ENCODE results near the gene LTBP1. TPM values are rescaled to one million over a fixed set of nuclear protein-coding genes. Genes with fewer than 3 reads are reported as not detected.
A peak's percentile ranks its signal among the peaks of the same experiment; 100 is the strongest.

LTBP1 gene
- total RNA-seq, 1 donor from 2014 or later, result 29.7 TPM

DNA sequence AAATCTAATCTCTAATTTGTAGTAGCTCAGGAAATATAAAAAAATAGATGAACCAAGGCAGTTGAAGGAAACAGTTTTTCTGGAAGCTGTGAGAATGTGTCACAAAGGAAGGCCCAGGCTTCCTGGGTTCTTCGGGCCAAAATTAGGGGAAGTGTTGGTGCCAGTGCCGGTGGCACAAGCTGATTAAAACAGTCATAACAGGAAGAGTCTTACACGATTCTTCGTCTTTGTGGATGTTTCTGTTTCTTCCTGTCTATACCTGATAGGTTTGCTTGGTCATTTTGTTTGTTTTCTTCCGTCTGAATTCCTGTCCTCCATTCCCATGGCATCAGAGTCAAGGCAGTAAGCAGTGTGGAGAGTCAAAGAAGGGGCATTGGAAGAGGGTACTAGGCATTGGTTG lies 294.3 kb downstream of the LTBP1 start:
- H3K27me3 Mint-ChIP-seq (ENCODE audit: low read depth, unreplicated experiment), result no peaks in the 10 kb centered on the region
- Histone ChIP-seq H4K20me1 (ENCODE audit: insufficient read depth, low read length) (no peaks in the 10 kb centered on the region), H3K79me2 (ENCODE audit: insufficient read depth, low read length) (peaks cover 6% of the 10 kb centered on the region), H3K27me3 (ENCODE audit: insufficient read depth, low read length) (no peaks in the 10 kb centered on the region), H3K4me3 (ENCODE audit: insufficient read depth, low read depth, low read length) (no peak overlapping the region), H3K9ac (ENCODE audit: low read length) (no peak overlapping the region), H3K9me3 (ENCODE audit: insufficient read depth, low read depth, low read length) (no peaks in the 10 kb centered on the region), H3K4me2 (ENCODE audit: low read length) (no peak overlapping the region), H3K36me3 (ENCODE audit: insufficient read depth, low read length) (no peaks in the 10 kb centered on the region), H2AFZ (ENCODE audit: low read depth, low read length) (no peak overlapping the region), H3K4me1 (ENCODE audit: insufficient read depth, low read length) (peaks cover 27% of the 10 kb centered on the region), H3K27ac (ENCODE audit: low read depth, low read length) (peak overlapping the region; percentile 2)
- H3K4me3 Mint-ChIP-seq (ENCODE audit: unreplicated experiment), result no peak overlapping the region
- FAIRE-seq (no peak), DNase-seq (ENCODE audit: low read depth) (no peak)
- no peaks in the 10 kb centered on the region for H3K9me3 Mint-ChIP-seq (ENCODE audit: unreplicated experiment)
- no peaks in the 10 kb centered on the region for H3K36me3 Mint-ChIP-seq (ENCODE audit: low read depth, unreplicated experiment)
- H3K4me1 Mint-ChIP-seq (ENCODE audit: low read depth, unreplicated experiment), result peaks cover 18% of the 10 kb centered on the region
- TF ChIP-seq, protein P1, sequence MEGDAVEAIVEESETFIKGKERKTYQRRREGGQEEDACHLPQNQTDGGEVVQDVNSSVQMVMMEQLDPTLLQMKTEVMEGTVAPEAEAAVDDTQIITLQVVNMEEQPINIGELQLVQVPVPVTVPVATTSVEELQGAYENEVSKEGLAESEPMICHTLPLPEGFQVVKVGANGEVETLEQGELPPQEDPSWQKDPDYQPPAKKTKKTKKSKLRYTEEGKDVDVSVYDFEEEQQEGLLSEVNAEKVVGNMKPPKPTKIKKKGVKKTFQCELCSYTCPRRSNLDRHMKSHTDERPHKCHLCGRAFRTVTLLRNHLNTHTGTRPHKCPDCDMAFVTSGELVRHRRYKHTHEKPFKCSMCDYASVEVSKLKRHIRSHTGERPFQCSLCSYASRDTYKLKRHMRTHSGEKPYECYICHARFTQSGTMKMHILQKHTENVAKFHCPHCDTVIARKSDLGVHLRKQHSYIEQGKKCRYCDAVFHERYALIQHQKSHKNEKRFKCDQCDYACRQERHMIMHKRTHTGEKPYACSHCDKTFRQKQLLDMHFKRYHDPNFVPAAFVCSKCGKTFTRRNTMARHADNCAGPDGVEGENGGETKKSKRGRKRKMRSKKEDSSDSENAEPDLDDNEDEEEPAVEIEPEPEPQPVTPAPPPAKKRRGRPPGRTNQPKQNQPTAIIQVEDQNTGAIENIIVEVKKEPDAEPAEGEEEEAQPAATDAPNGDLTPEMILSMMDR (IDR thresholded peaks at IDR 0.05; ENCODE audit: insufficient read depth, low read depth, low read length), result no peak
- TF ChIP-seq EZH2 (IDR thresholded peaks at IDR 0.05; ENCODE audit: insufficient read depth, low read length), result no peak
- H3K27ac Mint-ChIP-seq (ENCODE audit: unreplicated experiment), result no peak overlapping the region

DNA sequence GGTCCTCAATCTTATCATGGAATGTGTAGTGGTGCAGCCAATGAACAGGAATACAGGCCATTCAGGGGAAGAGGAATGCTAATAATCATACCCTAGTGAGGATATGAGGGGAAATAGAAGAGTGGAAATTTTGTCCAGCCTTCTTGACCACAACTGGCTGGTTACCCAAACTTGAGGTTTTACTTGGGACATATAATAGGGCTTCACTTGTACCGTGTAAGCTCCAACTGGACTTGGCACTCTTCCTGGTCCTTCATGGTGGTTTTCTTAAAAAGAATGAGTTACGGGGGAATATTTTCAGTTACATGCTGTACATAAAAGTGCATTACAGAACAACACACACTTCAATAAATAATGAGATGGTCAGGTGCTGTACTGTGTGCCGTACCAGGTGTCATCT lies 294.8 kb downstream of the LTBP1 start:
- Histone ChIP-seq H3K27me3 (ENCODE audit: insufficient read depth, low read length) (no peaks in the 10 kb centered on the region), H3K4me3 (ENCODE audit: insufficient read depth, low read depth, low read length) (no peak overlapping the region), H3K4me2 (ENCODE audit: low read length) (no peak overlapping the region), H3K4me1 (ENCODE audit: insufficient read depth, low read length) (peaks cover 24% of the 10 kb centered on the region), H3K36me3 (ENCODE audit: insufficient read depth, low read length) (peaks cover 3% of the 10 kb centered on the region), H3K27ac (ENCODE audit: low read depth, low read length) (peak overlapping the region; percentile 2), H2AFZ (ENCODE audit: low read depth, low read length) (no peak overlapping the region), H3K79me2 (ENCODE audit: insufficient read depth, low read length) (peaks cover 6% of the 10 kb centered on the region), H3K9ac (ENCODE audit: low read length) (no peak overlapping the region), H3K9me3 (ENCODE audit: insufficient read depth, low read depth, low read length) (no peaks in the 10 kb centered on the region), H4K20me1 (ENCODE audit: insufficient read depth, low read length) (no peaks in the 10 kb centered on the region)
- Mint-ChIP-seq H3K27me3 (ENCODE audit: low read depth, unreplicated experiment) (no peaks in the 10 kb centered on the region), H3K4me3 (ENCODE audit: unreplicated experiment) (no peak overlapping the region), H3K27ac (ENCODE audit: unreplicated experiment) (no peak overlapping the region), H3K36me3 (ENCODE audit: low read depth, unreplicated experiment) (no peaks in the 10 kb centered on the region), H3K9me3 (ENCODE audit: unreplicated experiment) (no peaks in the 10 kb centered on the region), H3K4me1 (ENCODE audit: low read depth, unreplicated experiment) (peaks cover 15% of the 10 kb centered on the region)
- TF ChIP-seq, protein P1 (IDR thresholded peaks at IDR 0.05; ENCODE audit: insufficient read depth, low read depth, low read length), result no peak
- no peak for TF ChIP-seq EZH2 (IDR thresholded peaks at IDR 0.05; ENCODE audit: insufficient read depth, low read length)
- FAIRE-seq, result peak; percentile 17
- DNase-seq (ENCODE audit: low read depth), result peak; percentile 97

DNA sequence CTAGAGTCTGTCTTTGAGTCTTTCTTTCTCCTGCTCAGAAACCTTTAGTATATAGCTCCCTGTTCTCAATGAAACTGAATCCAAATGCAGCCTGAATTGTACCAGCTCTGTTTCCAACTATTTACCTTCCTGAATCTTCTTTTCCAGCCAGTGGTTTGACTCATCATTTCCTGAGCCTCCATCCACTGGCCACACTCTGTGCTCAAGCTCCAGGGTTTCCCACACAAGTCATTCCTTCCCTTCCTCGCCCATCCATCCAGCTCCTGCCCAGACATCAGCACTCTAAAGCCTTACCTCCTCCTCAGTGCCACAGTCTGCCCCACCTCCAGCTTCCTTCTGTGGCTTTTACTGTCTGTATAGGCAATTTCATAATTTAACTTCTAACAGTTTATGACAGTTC lies 296.1 kb downstream of the LTBP1 start:
- no peak overlapping the region for H3K4me3 ChIP-seq (ENCODE audit: insufficient read depth, low read depth, low read length)
- Mint-ChIP-seq H3K36me3 (ENCODE audit: low read depth, unreplicated experiment) (no peaks in the 10 kb centered on the region), H3K27ac (ENCODE audit: unreplicated experiment) (no peak overlapping the region), H3K4me1 (ENCODE audit: low read depth, unreplicated experiment) (peaks cover 14% of the 10 kb centered on the region), H3K4me3 (ENCODE audit: unreplicated experiment) (no peak overlapping the region), H3K9me3 (ENCODE audit: unreplicated experiment) (no peaks in the 10 kb centered on the region), H3K27me3 (ENCODE audit: low read depth, unreplicated experiment) (no peaks in the 10 kb centered on the region)
- no peaks in the 10 kb centered on the region for H3K9me3 ChIP-seq (ENCODE audit: insufficient read depth, low read depth, low read length)
- H3K27ac ChIP-seq (ENCODE audit: low read depth, low read length), result peak overlapping the region; percentile 79
- peaks cover 6% of the 10 kb centered on the region for H3K79me2 ChIP-seq (ENCODE audit: insufficient read depth, low read length)
- no peaks in the 10 kb centered on the region for H4K20me1 ChIP-seq (ENCODE audit: insufficient read depth, low read length)
- FAIRE-seq, result peak; percentile 100
- no peak for TF ChIP-seq EZH2 (IDR thresholded peaks at IDR 0.05; ENCODE audit: insufficient read depth, low read length)
- TF ChIP-seq, protein P1 (IDR thresholded peaks at IDR 0.05; ENCODE audit: insufficient read depth, low read depth, low read length), result no peak
- H3K36me3 ChIP-seq (ENCODE audit: insufficient read depth, low read length), result peaks cover 11% of the 10 kb centered on the region
- peak; percentile 90 for DNase-seq (ENCODE audit: low read depth)
- no peak overlapping the region for H2AFZ ChIP-seq (ENCODE audit: low read depth, low read length)
- H3K9ac ChIP-seq (ENCODE audit: low read length), result peak overlapping the region; percentile 23
- no peaks in the 10 kb centered on the region for H3K27me3 ChIP-seq (ENCODE audit: insufficient read depth, low read length)
- peaks cover 16% of the 10 kb centered on the region for H3K4me1 ChIP-seq (ENCODE audit: insufficient read depth, low read length)
- peak overlapping the region; percentile 63 for H3K4me2 ChIP-seq (ENCODE audit: low read length)

Measured in astrocyte (in vitro differentiated cells and primary cell).